ENCODE data around the gene OR5T3. TPM values are rescaled to one million over a fixed set of nuclear protein-coding genes. Genes with fewer than 3 reads are reported as not detected.
"Not testable (repeated sequence)": the region's sequence is repeated elsewhere in the genome, so short reads cannot be mapped to it uniquely, and the experiment has no call there.

The OR5T3 gene
- not detected in 2 replicates for total RNA-seq

DNA sequence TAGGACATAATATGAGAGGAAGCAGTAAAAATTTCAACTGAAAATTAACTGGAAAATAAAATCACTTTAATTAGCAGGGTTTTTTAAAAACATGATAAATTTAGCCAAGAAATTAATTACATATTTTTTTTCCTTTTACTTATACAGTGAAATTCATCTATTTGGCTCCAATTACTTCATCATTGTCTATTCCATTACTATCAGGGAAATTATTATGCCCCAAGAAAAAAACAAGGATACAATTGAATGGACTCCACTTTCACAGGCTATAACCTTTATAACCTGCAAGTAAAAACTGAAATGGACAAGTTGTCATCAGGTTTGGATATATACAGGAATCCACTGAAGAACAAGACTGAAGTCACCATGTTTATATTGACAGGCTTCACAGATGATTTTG, at the start of gene OR5T3:
Gene OR5T3 (plus strand): TSS at position 301 of the 400 bp plus-strand sequence. CDS start 0 bp downstream, at position 301.
- DNase-seq (ENCODE audit: low read depth, low spot score), result no peak

GRCh38 chr11:56207790-56208189, 44.3 kb upstream of the OR5T3 start:
- no peak for DNase-seq (ENCODE audit: low read depth, low spot score)

DNA sequence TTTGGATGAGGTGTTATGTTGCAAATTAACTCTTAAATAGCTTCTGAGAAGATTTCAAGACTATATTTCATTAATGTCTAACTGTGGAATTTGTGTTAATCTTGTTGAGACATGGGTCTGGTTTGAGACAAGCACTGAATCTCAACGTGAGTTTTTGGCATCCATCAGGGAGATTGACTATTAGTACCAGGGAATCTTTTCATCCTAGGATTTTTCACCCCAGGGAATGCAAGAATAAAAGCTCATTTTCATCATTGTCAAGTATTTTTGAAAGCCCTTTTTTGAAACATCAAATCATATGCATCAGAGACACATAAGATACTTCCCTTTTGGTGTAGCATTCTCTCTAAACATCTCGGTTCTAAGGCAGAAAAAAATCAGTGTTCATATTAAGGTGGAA, 37.5 kb upstream of the OR5T3 start:
- DNase-seq (ENCODE audit: low read depth, low spot score), result no peak

- not testable (repeated sequence) for DNase-seq (ENCODE audit: low read depth, low spot score)
Observed at GRCh38 chr11:56219735-56220134, 32.3 kb upstream of the OR5T3 start.

GRCh38 chr11:56234155-56234554, 17.9 kb upstream of the OR5T3 start, which contains the start of gene OR5T2:
TSS of gene OR5T2 (minus strand) at chr11:56234255. CDS start at chr11:56233062, 1,193 bp downstream.
- DNase-seq (ENCODE audit: low read depth, low spot score), result no peak

DNA sequence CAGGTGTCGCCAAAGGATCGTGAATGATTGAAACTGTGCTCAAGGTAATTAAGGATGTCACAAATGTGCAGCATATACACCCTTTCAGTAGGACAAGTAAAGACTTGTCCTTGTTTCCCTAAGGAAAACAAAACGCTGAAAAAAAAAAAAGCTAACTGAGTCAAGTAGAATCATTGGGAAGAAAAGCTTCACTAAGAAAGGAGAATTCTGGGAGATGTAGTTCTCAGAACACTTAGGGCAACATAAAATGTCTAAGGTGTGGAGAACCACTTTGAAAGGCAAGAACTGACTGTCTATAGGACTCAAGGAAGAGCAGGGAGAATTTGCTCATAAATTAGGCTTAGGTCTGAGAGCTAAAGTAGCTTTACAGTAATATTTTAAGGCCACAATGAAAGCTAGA, 19.0 kb downstream of the OR5T3 start:
- DNase-seq (ENCODE audit: low read depth, low spot score), result no peak

DNA sequence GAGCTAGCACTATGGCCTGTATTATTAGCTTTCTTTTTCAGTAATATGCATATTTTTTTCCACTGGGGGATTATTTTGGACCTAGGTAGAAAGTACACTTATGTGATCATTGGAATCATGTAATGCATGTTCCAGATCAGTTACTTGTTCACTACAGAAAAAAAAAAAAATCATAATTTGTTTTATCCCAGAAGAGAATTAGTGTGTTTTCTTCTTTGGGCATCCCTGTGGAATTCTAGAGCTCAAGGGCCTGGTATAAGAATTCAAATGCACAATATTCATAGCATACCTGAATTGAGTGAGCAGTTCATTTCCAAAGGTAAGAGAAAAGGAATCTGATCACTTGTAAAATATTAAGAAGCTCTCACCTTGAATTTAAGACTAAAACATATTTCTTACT, 21.8 kb downstream of the OR5T3 start, which contains the start of gene OR5T1:
Gene OR5T1 (plus strand): TSS at position 301 of the 400 bp plus-strand sequence. CDS start 1,485 bp downstream, outside the sequence.
- DNase-seq (ENCODE audit: low read depth, low spot score), result no peak

GRCh38 chr11:56292154-56292553, 40.1 kb downstream of the OR5T3 start, which contains the start of gene OR8H1:
TSS of gene OR8H1 (minus strand) at chr11:56292254. CDS start at chr11:56291062, 1,192 bp downstream.
- DNase-seq (ENCODE audit: low read depth, low spot score), result no peak

GRCh38 chr11:56296898-56297297, 44.8 kb downstream of the OR5T3 start:
- DNase-seq (ENCODE audit: low read depth, low spot score), result no peak

Other genes with a start within 250 kb of the OR5T3 start
- gene OR5AS1, start 224.6 kb upstream of the OR5T3 start, total RNA-seq, result not detected in 2 replicates
- gene OR8I2, start 158.9 kb upstream of the OR5T3 start, total RNA-seq, result not detected in 2 replicates
- gene OR8H2, start 148.6 kb upstream of the OR5T3 start, total RNA-seq, result not detected in 2 replicates
- gene OR8H3, start 129.9 kb upstream of the OR5T3 start, total RNA-seq, result not detected in 2 replicates
- gene OR8J3, start 112.1 kb upstream of the OR5T3 start, total RNA-seq, result not detected in 2 replicates
- gene OR8K5, start 91.9 kb upstream of the OR5T3 start, total RNA-seq, result not detected in 2 replicates
- gene OR5J2, start 75.6 kb upstream of the OR5T3 start, total RNA-seq, result not detected in 2 replicates
- not detected in 2 replicates for gene OR5T2, start 18.0 kb upstream of the OR5T3 start, total RNA-seq
- gene OR5T1, start 21.9 kb downstream of the OR5T3 start, total RNA-seq, result not detected in 2 replicates
- gene OR8H1, start 40.0 kb downstream of the OR5T3 start, total RNA-seq, result not detected in 2 replicates
- not detected in 2 replicates for gene OR8K3, start 62.9 kb downstream of the OR5T3 start, total RNA-seq
- gene OR8K1, start 93.8 kb downstream of the OR5T3 start, total RNA-seq, result not detected in 2 replicates
- not detected in 2 replicates for gene OR8J1, start 102.0 kb downstream of the OR5T3 start, total RNA-seq
- not detected in 2 replicates for gene OR8U1, start 123.4 kb downstream of the OR5T3 start, total RNA-seq
- not detected in 2 replicates for gene OR5AL1, start 160.4 kb downstream of the OR5T3 start, total RNA-seq
- gene OR5M3, start 221.1 kb downstream of the OR5T3 start, total RNA-seq, result not detected in 2 replicates
- not detected in 2 replicates for gene OR5M8, start 239.1 kb downstream of the OR5T3 start, total RNA-seq

All from pulmonary artery endothelial cell (primary cell).